Stimulated activated CD4-positive, alpha-beta T cell treated with anti-CD3 and anti-CD28 coated beads, Interleukin-1b, Interleukin-23, amount 100 ng/mL, for 24 hours (primary cell): ENCODE measurements around the gene ADGRE1.
A peak's percentile ranks its signal among the peaks of the same experiment; 100 is the strongest.
"Not testable (repeated sequence)": the region's sequence is repeated elsewhere in the genome, so short reads cannot be mapped to it uniquely, and the experiment has no call there.

ENCODE experiments used
- DNase-seq, 4 experiments: peaks; one replicate each; pipeline ENCODE4 v3.0.0-alpha.2; 2020; ENCODE audit warnings: low read depth in 4 of 4, low spot score in 1 of 4

ADGRE1 gene, protein sequence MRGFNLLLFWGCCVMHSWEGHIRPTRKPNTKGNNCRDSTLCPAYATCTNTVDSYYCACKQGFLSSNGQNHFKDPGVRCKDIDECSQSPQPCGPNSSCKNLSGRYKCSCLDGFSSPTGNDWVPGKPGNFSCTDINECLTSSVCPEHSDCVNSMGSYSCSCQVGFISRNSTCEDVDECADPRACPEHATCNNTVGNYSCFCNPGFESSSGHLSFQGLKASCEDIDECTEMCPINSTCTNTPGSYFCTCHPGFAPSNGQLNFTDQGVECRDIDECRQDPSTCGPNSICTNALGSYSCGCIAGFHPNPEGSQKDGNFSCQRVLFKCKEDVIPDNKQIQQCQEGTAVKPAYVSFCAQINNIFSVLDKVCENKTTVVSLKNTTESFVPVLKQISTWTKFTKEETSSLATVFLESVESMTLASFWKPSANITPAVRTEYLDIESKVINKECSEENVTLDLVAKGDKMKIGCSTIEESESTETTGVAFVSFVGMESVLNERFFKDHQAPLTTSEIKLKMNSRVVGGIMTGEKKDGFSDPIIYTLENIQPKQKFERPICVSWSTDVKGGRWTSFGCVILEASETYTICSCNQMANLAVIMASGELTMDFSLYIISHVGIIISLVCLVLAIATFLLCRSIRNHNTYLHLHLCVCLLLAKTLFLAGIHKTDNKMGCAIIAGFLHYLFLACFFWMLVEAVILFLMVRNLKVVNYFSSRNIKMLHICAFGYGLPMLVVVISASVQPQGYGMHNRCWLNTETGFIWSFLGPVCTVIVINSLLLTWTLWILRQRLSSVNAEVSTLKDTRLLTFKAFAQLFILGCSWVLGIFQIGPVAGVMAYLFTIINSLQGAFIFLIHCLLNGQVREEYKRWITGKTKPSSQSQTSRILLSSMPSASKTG

DNA sequence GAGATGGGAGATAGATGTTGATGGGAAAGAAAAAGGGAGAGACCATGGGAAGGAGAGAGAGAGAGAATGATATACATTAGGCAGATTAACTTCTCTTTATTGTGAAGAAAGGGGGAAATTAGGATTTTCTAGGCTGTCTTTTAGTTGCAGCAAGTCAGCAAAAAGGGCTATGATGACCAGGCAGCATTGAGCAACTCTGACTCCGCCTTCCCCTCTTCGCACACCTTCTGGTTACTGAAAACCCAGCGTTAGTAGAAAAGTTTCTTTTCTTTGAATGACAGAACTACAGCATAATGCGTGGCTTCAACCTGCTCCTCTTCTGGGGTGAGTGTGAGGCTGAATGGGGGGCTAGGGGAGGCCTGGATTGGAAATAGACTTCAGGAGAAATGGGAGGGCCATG lies at the start of gene ADGRE1:
ADGRE1 (plus strand) TSS at position 264 of the 400 bp plus-strand sequence; CDS start at position 294, 30 bp downstream.
- DNase-seq, result no peak

DNA sequence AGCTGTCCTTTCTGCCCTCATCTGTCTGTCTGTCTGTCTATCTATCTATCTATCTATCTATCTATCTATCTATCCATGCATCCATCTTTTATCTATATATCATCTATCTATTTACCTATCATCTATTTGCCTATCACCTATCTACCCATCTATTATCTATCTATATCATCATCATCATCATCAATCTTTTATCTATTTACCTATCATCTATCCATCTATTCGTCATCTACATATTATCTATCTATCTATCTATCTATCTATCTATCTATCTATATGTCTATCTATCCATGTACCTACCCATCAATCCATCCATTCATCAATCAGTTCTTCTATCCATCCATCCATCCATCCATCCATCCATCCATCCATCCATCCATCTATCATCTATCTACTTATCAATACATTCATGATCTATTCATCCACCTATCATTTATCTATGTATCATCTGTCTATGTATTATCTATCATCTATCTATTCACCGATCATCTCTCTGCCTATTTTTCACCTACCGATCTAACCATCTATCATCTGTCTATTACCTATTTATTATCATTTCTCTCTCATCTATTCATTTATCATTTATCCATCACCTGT lies 49.2 kb upstream of the ADGRE1 start:
- no peak for DNase-seq

DNA sequence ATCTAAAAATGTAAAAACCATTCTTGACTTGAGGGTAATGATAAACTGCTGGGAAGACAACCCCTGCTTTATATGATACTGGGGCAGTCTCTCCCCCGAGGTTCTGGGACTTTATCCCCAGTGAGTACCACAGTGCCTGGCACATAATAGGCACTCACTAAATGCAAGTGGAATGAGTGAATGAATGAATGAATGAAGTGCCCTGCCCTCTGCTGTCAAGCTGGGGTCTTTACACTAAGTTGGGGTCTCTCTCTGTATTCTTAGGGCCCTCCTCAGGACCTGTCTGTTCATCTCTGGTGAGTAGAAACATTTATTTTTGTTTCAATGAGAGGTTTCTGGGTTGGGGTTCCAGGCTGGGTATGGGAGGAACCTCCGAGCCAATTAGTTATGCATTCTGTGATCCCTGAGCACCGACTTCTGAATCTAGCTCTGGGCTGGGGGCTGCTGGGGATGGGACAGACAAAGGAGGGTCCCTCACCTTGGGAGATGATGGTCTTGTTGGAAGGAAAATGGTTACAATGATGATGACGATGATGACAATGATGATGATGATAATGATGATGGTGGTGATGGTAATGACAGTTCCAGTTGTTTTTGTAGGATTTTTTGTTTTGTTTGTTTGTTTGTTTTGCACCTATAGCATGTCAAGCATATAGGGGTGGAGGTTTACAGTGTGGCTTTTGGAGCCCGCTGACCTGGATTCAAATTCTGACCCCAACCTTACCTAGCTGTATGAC lies 44.3 kb upstream of the ADGRE1 start:
- no peak for DNase-seq

DNA sequence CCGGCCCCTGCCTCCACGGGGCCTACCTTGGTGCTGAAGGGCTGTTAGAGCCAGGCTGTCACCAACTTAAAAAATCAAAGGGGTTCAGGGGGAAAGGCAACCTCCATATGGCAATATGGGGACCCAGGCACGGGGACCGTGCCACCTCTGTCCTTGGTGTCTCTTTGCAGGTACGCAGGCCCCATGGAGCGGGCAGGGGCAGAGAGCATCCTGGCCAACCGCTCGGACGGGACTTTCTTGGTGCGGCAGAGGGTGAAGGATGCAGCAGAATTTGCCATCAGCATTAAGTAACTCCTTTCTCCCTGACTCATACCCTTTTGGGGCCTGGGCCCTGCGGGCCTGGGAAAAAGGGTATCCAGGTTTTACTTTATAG lies 39.6 kb upstream of the ADGRE1 start:
- no peak for DNase-seq

DNA sequence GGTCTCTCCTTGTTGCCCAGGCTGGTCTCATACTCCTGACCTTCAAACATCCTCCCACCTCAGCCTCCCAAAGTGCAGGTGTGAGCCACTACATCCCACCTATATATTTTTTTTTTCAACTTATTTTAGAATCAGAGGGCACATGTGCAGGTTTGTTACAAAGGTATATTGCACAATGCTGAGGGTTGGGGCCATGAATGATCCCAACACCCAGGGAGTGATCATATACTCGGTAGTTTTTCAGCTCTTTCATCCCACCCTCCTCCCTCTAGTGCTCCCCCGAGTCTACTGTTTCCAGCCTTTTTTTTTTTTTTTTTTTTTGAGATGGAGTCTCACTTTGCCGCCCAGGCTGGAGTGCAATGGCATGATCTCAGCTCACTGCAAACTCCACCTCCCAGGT lies 38.4 kb upstream of the ADGRE1 start:
- DNase-seq, result no peak

DNA sequence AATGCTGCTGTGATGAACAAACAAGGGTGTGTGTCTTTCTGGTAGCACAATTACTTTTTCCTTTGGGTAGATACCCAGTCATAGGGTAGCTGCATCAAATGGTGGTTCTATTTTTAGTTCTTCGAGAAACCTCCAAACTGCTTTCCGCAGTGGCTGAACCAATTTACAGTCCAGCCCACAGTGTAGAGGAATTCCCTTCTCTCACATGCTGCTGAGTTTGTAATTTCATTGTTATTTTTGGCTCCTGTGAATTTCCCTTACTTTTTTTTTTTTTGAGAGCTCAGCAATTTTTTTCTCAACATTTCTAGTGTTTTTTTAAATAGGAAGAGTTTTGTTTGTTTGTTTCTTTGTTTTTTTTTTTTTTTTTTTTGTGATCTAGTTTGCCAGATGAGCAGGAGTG lies 37.5 kb upstream of the ADGRE1 start:
- DNase-seq, result no peak

DNA sequence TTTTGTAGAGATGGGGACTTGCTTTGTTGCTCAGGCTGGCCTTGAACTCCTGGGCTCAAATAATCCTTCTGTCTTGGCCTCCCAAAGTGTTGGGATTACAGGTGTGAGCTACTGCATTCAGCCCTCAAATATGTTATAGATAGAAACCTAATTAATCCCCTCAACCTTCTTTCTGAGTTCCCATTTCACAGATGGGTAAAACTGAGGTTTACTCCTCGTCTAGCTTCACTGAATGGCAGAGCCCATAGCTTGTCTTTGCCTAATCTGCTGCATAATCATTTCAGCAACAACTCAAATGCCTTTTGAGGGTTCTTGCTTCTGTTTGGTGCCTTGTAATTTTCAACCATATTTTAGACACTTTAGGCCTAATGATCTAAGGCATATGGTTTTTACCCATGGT lies 36.0 kb upstream of the ADGRE1 start:
- no peak for DNase-seq

DNA sequence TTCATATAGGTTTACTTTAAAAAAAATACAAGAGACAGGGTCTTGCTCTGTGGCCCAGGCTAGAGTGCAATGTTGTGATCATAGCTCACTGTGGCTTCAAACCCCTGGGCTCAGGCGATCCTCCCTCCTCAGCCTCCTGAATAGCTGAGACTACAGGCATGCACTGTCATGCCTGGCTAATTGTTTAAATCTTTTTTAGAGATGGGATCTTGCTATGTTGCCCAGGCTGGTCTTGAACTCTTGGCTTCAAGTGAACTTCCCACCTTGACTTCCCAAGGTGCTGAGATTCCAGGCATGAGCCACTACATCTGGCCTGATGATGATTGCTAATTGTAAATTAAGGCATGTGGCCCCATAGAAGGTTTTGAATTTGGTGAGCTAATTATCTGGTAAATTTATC lies 35.4 kb upstream of the ADGRE1 start:
- DNase-seq, result no peak

DNA sequence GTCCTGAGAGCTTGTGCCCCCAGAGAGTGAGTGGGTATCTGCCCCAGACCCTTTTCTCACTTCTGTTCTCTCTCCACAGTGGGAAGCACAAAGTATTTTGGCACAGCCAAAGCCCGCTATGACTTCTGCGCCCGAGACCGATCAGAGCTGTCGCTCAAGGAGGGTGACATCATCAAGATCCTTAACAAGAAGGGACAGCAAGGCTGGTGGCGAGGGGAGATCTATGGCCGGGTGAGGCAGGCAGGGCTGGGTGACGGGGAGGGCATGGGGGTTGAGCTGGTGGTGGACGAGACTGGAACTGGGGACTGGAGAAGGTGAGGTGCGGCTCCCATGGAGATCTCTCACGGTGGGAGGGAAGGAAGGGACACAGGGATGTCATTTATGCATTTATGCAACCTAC lies 33.5 kb upstream of the ADGRE1 start:
- no peak for DNase-seq

DNA sequence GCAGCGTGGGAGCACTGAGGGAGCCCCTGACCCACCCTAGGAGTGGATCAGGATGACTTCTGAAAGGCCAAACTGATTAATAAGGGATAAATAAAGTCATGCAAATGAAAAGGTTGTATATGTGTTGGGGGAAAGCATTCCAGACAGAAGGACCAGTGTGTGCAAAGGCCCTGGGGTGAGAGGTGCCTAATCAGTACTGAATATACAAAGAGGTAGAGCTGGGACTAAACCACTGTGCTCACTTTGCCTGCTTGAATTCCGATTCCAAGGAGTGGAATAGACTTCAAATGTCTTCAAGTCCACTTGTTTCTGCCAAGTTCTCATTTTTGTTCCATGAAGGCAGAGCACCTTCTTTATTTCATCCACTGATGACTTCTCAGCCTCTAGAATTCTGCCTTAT lies 32.6 kb upstream of the ADGRE1 start:
- no peak for DNase-seq

DNA sequence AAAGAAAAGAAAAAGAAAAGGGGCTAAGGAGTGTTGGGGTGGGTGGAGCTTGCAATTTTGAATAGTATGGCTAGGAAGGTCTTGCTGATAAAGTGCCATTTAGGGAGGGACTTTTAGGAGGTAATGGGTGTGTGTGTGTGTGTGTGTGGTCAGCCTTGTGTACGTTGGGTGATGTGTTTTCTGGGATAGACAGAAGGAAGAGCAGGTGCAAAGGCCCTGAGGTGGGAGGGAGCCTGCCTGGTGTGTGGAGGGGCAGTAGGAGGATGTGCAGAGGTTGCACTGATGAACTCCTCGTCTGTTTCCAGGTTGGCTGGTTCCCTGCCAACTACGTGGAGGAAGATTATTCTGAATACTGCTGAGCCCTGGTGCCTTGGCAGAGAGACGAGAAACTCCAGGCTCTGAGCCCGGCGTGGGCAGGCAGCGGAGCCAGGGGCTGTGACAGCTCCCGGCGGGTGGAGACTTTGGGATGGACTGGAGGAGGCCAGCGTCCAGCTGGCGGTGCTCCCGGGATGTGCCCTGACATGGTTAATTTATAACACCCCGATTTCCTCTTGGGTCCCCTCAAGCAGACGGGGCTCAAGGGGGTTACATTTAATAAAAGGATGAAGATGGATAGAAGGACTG lies 30.5 kb upstream of the ADGRE1 start:
- DNase-seq, result no peak

DNA sequence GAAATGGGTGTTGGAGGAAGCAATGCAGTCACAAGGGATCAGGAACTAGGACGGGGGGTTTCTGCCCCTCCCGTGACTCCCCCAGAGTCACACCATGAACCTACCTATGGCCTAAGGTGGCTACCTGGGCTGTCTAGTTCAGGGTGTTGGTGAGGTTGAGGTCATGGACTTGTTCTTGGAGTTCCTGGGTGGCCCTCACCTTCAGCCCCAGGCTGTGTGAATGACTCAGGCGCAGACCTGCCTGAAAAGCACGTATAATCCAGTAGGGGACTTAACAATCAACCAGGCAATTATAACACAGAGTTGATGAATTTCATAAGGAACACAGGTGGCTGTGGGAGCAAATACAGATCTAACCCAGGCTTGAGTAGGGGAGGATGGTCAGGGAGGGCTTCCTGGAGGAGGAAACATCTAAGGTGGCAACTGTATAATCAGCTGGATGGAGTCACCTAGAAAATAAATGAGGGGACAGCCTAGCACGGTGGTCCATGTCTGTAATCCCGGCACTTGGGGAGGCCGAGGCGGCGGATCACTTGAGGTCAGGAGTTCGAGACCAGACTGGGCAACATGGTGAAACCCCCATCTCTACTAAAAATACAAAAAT lies 25.6 kb upstream of the ADGRE1 start:
- DNase-seq, result no peak

DNA sequence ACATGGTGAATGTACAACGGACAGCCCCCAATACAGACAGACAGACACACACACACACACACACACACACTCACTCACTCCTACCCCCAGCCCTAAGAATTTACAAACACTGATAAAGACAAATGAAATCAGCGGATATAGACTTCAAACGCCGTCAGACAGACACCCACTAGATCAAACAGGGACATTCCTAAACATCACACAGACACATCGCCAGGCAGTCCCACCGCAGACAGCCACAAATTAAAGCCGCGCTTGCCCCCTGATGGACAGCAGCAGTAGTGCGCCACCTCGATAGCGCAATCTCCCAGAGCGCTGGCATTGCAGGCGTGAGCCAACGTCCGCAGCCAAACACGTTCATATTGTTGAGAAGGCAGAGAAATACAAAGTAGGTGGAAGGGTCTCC lies 24.7 kb upstream of the ADGRE1 start:
- peak; percentile 68 to 87 (median 78) for DNase-seq

DNA sequence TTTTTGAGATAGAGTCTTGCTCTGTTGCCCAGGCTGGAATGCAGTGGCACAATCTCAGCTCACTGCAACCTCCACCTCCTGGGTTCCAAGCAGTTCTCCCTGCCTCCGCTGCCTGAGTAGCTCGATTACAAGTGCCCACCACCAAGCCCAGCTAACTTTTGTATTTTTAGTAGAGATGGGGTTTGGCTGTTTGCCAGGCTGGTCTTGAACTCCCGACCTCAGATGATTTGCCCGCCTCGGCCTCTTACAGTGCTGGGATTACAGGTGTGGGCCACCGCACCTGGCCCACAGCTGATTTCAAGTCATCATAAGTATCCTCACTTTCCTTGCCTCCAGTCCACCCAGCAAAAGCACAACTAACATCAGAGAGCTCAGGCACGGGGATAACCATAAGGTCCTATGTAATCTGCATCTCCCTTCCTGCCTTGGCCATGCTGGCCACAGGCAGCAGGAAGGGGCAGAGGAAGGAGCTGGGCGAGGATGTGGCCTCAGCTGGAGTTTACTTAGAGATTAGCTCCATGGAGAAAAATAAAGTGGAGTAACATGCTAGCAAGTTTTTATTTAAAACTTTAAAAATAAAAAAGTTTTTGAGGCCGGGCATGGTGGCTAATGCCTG lies 22.9 kb upstream of the ADGRE1 start:
- DNase-seq, result no peak

DNA sequence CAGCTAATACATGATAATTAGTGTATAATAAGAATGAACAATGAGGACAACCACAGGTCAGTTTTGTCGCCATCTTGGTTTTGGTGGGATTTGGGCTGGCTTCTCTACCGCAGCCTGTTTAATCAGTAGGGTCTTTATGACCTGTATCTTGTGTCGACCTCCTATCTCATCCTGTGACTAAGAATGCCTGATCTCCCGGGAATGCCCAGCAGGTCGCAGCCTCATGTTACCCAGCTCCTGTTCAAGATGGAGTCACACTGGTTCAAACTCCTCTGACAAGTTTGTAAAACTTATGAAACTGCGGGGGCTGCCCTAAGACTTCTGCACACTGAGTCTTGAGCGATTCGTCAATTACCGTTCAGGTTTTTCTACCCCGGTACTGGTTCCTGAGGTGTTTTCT lies 21.5 kb upstream of the ADGRE1 start:
- no peak for DNase-seq

DNA sequence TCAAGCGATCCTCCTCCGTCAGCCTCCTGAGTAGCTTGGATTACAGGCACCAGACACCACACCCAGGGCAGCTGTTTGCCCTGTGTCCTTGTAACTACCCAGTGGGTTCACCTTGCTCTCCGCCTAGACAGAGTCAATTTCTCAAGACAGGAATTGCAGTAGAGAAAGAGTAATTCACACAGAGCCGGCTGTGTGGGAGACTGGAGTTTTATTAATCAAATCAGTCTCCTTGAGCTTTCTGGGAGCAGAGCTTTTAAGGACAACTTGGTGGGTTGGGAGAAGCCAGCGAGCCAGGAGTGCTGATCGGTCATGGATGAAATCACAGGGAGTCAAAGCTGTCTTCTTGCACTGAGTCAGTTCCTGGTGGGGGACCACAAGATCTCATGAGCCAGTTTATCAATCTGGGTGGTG lies 20.6 kb upstream of the ADGRE1 start:
- no peak for DNase-seq

DNA sequence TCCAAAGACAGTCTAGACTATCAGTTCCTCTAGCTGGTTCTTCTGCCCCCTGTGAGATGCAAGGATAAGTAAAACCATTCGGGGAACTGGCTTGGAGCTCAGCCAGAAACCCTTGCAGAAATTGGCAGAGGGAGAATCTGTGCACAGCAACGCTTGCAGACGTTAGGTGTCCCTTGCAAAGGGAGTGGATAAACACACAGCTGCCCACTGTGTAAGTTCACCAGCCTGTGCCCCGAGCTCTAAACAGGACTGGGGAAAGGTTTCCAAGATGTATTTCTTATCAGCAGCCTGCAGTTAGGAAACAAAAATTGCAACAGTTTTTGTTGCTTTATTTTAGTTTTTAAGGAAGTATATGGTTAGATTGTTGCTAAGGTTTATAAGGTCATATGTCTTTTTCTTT lies 19.0 kb upstream of the ADGRE1 start:
- no peak for DNase-seq

DNA sequence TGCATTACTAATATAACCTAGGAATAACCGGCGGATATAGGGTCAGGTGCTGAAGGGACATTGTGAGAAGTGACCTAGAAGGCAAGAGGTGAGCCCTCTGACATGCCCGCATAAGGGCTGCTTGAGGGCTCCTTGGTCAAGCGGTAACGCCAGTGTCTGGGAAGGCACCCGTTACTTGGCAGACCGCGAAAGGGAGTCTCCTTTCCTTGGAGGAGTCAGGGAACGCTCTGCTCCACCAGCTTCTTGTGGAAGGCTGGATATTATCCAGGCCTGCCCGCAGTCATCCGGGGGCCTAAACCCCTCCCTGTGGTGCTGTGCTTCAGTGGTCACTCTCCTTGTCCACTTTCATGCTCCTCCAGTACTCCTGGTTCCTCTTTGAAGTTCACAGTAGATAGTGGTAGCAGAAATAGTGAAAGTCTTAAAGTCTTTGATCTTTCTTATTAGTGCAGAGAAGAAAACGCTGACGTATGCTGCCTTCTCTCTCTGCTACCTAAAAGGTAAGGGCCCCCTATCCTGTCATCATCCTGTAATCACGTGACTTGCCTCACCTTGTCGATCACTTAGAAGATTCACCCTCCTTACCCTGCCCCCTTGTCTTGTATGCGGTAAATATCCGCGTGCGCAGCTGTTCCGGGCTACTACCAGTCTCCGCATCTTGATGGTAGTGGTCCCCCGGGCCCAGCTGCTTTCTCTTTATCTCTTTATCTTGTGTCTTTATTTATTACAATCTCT lies 18.1 kb upstream of the ADGRE1 start:
- DNase-seq, result not testable (repeated sequence)

DNA sequence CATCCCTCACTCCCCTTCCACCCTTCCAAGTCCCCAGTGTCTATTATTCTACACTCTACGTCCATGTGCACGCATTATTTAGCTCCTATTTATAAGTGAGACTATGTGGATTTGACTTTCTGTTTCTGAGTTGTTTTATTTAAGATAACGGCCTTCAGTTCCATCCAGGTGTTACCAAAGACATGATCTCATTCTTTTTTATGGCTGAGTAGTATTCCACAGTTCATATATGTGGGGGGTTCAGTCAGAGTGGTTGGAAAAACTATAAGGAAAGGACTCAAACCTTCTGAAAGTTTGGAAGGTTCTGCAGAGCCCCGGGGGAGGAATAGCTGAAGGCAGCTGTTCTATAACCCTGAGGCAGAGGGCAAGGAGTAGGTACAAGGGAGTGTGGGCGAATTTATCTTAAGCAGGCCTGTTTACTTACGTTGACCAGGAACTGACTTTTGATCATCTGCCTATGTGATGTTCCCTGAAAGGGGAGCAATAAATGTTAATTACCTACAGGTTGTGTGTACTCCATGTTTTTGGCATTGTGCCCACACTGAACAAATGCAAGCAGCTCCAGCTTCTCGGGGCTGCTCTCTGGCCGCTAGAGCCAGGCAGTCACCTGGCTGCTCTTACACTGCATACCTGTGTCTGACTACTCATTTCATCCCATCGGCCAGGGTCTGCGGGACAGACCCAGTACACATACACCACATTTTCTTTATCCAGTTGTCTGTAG lies 13.5 kb upstream of the ADGRE1 start:
- no peak for DNase-seq
